A673 (cell line): ENCODE data around the gene UBASH3B.

Experiments used
- CTCF ChIP-seq: fragments of 300-800, 200-600 bp; sonication (generic); conservative IDR thresholded peaks from 2 replicates; pipeline ENCODE4 v1.5.1; 2017; ENCODE audit warnings: low read depth, mild to moderate bottlenecking, antibody characterized with exemption, low read length, moderate library complexity, mixed read lengths
- EZH2 ChIP-seq: fragments of 200-600 bp; sonication (generic); IDR thresholded peaks from 2 replicates; pipeline ENCODE4 v1.6.1; 2017; ENCODE audit warnings: borderline replicate concordance, low read depth, mild to moderate bottlenecking, mixed read lengths, antibody characterized with exemption, low read length; ENCODE audit not compliant: poor library complexity, severe bottlenecking

DNA sequence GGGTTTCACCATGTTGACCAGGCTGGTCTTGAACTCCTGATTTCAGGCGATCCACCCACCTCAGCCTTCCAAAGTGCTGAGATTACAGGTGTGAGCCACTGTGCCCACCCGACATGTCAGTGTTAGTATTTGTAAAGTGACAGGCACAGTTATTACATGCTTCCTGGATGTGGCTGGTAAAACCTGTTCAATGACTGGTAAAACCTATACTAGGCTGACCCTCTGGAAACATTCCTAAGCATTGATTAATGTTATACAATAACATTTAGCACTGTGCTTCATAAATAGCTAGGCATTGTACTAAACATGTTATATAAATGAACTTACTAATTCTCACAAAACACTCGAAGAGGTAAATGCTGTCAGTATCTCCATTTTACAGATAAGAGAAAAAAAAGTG lies 206.1 kb downstream of the UBASH3B start:
- no peak for TF ChIP-seq CTCF
- no peak for TF ChIP-seq EZH2
